NB4 (cell line): ENCODE measurements around the gene FAIM2.

ENCODE experiments used
- CTCF ChIP-seq: IDR thresholded peaks from one replicate; pipeline ENCODE4 v1.5.1; 2012; ENCODE audit warnings: low read depth, low read length
- POLR2A ChIP-seq: IDR thresholded peaks from 2 replicates; pipeline ENCODE4 v1.6.1; 2011; ENCODE audit warnings: mild to moderate bottlenecking; ENCODE audit not compliant: insufficient read length; ENCODE audit errors: extremely low read depth

- TF ChIP-seq POLR2A (no peak), CTCF (no peak)
Observed at GRCh38 chr12:49869816-49870500, 33.7 kb downstream of the FAIM2 start.
